ENCODE results near the gene BICD2.

GRCh38 chr9:92763721-92764380, 782 bp downstream of the BICD2 start:
- TF ChIP-seq POLR2AphosphoS5 (IDR thresholded peaks at IDR 0.05) (no peak), CTCF (IDR thresholded peaks at IDR 0.05) (no peak)
